A549 (cell line): Measurements from ENCODE around the gene RPP21. TPM values are rescaled to one million over a fixed set of nuclear protein-coding genes. Genes with fewer than 3 reads are reported as not detected.

ENCODE experiments used
- ATAC-seq, 2 experiments: fragments of 200-7000 bp in 1 of 2; fragments of >200 bp in 1 of 2; cut with Nextera tagmentation in 1 of 2; cut with Tn5 transposase in 1 of 2; 3 replicates each; pipeline versions ENCODE4 v1.8.0 to v1.9.1; 2018 to 2020; ENCODE audit warnings: mild to moderate bottlenecking in 1 of 2, moderate library complexity in 1 of 2
- CTCF ChIA-PET: fragments of 300-600 bp; sonication (Branson Sonifier 250); formaldehyde crosslinking; extraction: SDS; loops from one replicate; lab custom pipeline; 2021; ENCODE audit warnings: antibody characterized with exemption, inconsistent platforms; lab: Yijun Ruan, JAX
- POLR2A ChIA-PET: fragments of 350-600 bp; formaldehyde crosslinking; extraction: SDS; loops from one replicate; lab custom pipeline; 2021; ENCODE audit warnings: antibody characterized with exemption, inconsistent platforms; lab: Yijun Ruan, JAX
- DNase-seq, 2 experiments: peaks; one replicate each; pipeline versions ENCODE4 v3.0.0 to v3.0.0-alpha.2; 2011 to 2016; ENCODE audit warnings: low read depth in 1 of 2, low spot score in 1 of 2
- FAIRE-seq: peaks from 2 replicates; lab custom pipeline; 2011; peaks lifted over from hg19 to GRCh38; lab: Jason Lieb, UNC
- H3K27ac ChIP-seq, 2 experiments: fragments of >200 bp; sonication (Bioruptor Twin); formaldehyde crosslinking; 3 replicates each; pipeline ENCODE4 v1.5.1; 2016 to 2017
- H3K4me1 ChIP-seq: fragments of >200 bp; sonication (Bioruptor Twin); formaldehyde crosslinking; 3 replicates; pipeline ENCODE4 v1.6.1; 2016
- H3K4me2 ChIP-seq: fragments of >200 bp; sonication (Bioruptor Twin); formaldehyde crosslinking; 3 replicates; pipeline ENCODE4 v1.6.1; 2016
- H3K4me3 ChIP-seq: fragments of >200 bp; sonication (Bioruptor Twin); formaldehyde crosslinking; 3 replicates; pipeline ENCODE4 v1.5.1; 2016
- H3K9me3 ChIP-seq: fragments of >200 bp; sonication (Bioruptor Twin); formaldehyde crosslinking; 3 replicates; pipeline ENCODE4 v1.6.1; 2016
- BHLHE40 ChIP-seq: IDR thresholded peaks from 2 replicates; pipeline ENCODE4 v1.6.1; 2012; ENCODE audit warnings: low read depth, low read length, inconsistent platforms
- CBX8 ChIP-seq: fragments of 200-600 bp; sonication (generic); IDR thresholded peaks from 2 replicates; pipeline ENCODE4 v1.6.1; 2016
- CHD4 ChIP-seq: fragments of 200-600 bp; sonication (generic); IDR thresholded peaks from 2 replicates; pipeline ENCODE4 v1.6.1; 2016; ENCODE audit warnings: antibody characterized with exemption, mild to moderate bottlenecking, borderline replicate concordance
- EHMT2 ChIP-seq: fragments of 200-600 bp; sonication (generic); IDR thresholded peaks from 2 replicates; pipeline ENCODE4 v1.6.1; 2016; ENCODE audit warnings: antibody characterized with exemption, low read depth, mild to moderate bottlenecking, moderate library complexity
- EP300 ChIP-seq, 2 experiments: fragments of >200 bp; sonication (Bioruptor Twin); formaldehyde crosslinking; IDR thresholded peaks; 2 replicates in 1 of 2; 3 replicates in 1 of 2; pipeline ENCODE4 v1.6.1; 2016 to 2017
- FOSB ChIP-seq: fragments of 250-450 bp; sonication (Bioruptor Pico); IDR thresholded peaks from 2 replicates; pipeline ENCODE4 v1.5.0; 2020; ENCODE audit warnings: mild to moderate bottlenecking, moderate library complexity
- HMGXB4 ChIP-seq: fragments of 250-450 bp; sonication (Bioruptor Pico); IDR thresholded peaks from 2 replicates; pipeline ENCODE4 v1.5.0; 2021; ENCODE audit warnings: mild to moderate bottlenecking, moderate library complexity, borderline replicate concordance
- HOXB13 ChIP-seq: fragments of 250-450 bp; sonication (Bioruptor Pico); IDR thresholded peaks from 2 replicates; pipeline ENCODE4 v1.5.0; 2020; ENCODE audit warnings: low read depth, mild to moderate bottlenecking, moderate library complexity
- HOXB5 ChIP-seq: fragments of 250-450 bp; sonication (Bioruptor Pico); IDR thresholded peaks from 2 replicates; pipeline ENCODE4 v1.5.0; 2020; ENCODE audit warnings: mild to moderate bottlenecking, moderate library complexity
- KDM1A ChIP-seq: fragments of 200-600 bp; sonication (generic); IDR thresholded peaks from 2 replicates; pipeline ENCODE4 v1.6.1; 2016; ENCODE audit warnings: low read depth, mild to moderate bottlenecking
- KDM5A ChIP-seq: fragments of 200-600 bp; sonication (generic); IDR thresholded peaks from 2 replicates; pipeline ENCODE4 v1.6.1; 2016; ENCODE audit warnings: antibody characterized with exemption, mild to moderate bottlenecking
- MAFK ChIP-seq: fragments of 450-650 bp; IDR thresholded peaks from 2 replicates; pipeline ENCODE4 v1.6.1; 2014; ENCODE audit not compliant: partially characterized antibody
- POLR2A ChIP-seq: IDR thresholded peaks from 2 replicates; pipeline ENCODE4 v1.6.1; 2012; ENCODE audit warnings: mild to moderate bottlenecking, low read length
- RAD21 ChIP-seq, 2 experiments: fragments of >200 bp in 1 of 2; sonication (Bioruptor Twin) in 1 of 2; formaldehyde crosslinking in 1 of 2; IDR thresholded peaks in 1 of 2; conservative IDR thresholded peaks in 1 of 2; 2 replicates in 1 of 2; 3 replicates in 1 of 2; pipeline ENCODE4 v1.6.1; 2012 to 2018; ENCODE audit warnings: inconsistent platforms in 1 of 2
- RFX5 ChIP-seq: fragments of 450-650 bp; IDR thresholded peaks from 2 replicates; pipeline ENCODE4 v1.7.1; 2014; ENCODE audit warnings: antibody characterized with exemption, mild to moderate bottlenecking, moderate library complexity
- SMC3 ChIP-seq: fragments of >200 bp; sonication (Bioruptor Twin); formaldehyde crosslinking; IDR thresholded peaks from 3 replicates; pipeline ENCODE4 v1.6.1; 2018; ENCODE audit warnings: inconsistent platforms
- SREBF2 ChIP-seq: fragments of 450-650 bp; IDR thresholded peaks from 2 replicates; pipeline ENCODE4 v1.6.1; 2014; ENCODE audit warnings: mild to moderate bottlenecking, moderate library complexity
- ZFP36 ChIP-seq: fragments of 450-650 bp; IDR thresholded peaks from 2 replicates; pipeline ENCODE4 v1.6.1; 2014; ENCODE audit warnings: borderline replicate concordance; ENCODE audit not compliant: partially characterized antibody
- ZNF302 ChIP-seq: fragments of 250-450 bp; sonication (Bioruptor Pico); IDR thresholded peaks from 2 replicates; pipeline ENCODE4 v1.9.0; 2021; ENCODE audit warnings: inconsistent platforms, mild to moderate bottlenecking, moderate library complexity
- WGBS: methylation state at CpG from one replicate; pipeline ENCODE4 v1.1.6; 2017; ENCODE audit errors: missing lambda C conversion rate; 5-methylcytosine and 5-hydroxymethylcytosine counted together
- polyA plus RNA-seq, 4 experiments: library from polyadenylated mRNA; depleted of rRNA in 3 of 4; stranded (reverse); fragments of >200 nt; fragmentation: RNase III in 1 of 4; extraction: RNeasy Plus Mini Kit Qiagen cat#74134 plus additional on column Dnase treatment in 1 of 4; gene quantifications; 2 replicates in 3 of 4; 3 replicates in 1 of 4; pipeline ENCODE4 v1.2.3, GENCODE V29; 2011 to 2017
- TF ChIP-seq, protein P1 (sequence below): fragments of 450-650 bp; IDR thresholded peaks from 2 replicates; pipeline ENCODE4 v1.6.1; 2014; ENCODE audit warnings: antibody characterized with exemption

Gene RPP21
- polyA plus RNA-seq, 2 of the 4 experiments (the other 2 are of a cell fraction), result 33.6 to 54.8 TPM

GRCh38 chr6:30312676-30313321 is 32.2 kb upstream of the RPP21 start:
- DNase-seq, result no peak
- H3K27ac ChIP-seq, result no peak overlapping the region
- H3K4me1 ChIP-seq, result 0 out of 3 replicates have a peak, but pooled peaks cover 2% of the 10 kb centered on the region
- no peak for TF ChIP-seq FOSB
- TF ChIP-seq KDM5A, result no peak
- no peak for TF ChIP-seq CBX8
- TF ChIP-seq, protein P1, sequence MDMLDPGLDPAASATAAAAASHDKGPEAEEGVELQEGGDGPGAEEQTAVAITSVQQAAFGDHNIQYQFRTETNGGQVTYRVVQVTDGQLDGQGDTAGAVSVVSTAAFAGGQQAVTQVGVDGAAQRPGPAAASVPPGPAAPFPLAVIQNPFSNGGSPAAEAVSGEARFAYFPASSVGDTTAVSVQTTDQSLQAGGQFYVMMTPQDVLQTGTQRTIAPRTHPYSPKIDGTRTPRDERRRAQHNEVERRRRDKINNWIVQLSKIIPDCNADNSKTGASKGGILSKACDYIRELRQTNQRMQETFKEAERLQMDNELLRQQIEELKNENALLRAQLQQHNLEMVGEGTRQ, result no peak
- TF ChIP-seq HOXB5 (CRISPR knock-in tag), result no peak
- TF ChIP-seq SMC3, result no peak
- no peak for TF ChIP-seq RAD21 (conservative IDR thresholded peaks at IDR 0.05 in 1 of 2, IDR thresholded peaks at IDR 0.05 in 1 of 2)
- no peak for TF ChIP-seq ZNF302 (CRISPR knock-in tag)
- TF ChIP-seq BHLHE40, result no peak
- TF ChIP-seq HOXB13 (CRISPR knock-in tag), result no peak
- TF ChIP-seq CHD4, result no peak
- no peak for TF ChIP-seq HMGXB4
- TF ChIP-seq EP300 (IDR thresholded peaks at IDR 0.05), result no peak
- TF ChIP-seq, all 56 proteins: peak for 0
- Histone ChIP-seq H3K9me3 (no peaks in the 10 kb centered on the region), H3K4me2 (no peak overlapping the region), H3K4me3 (no peak overlapping the region)
- FAIRE-seq (no peak), ATAC-seq (no peak)
- CTCF ChIA-PET, result no interaction called here
- 100% methylated on average over 1 of the region's 1 CpG for WGBS
- POLR2A ChIA-PET, result no interaction called here

GRCh38 chr6:30315156-30315555 is 29.8 kb upstream of the RPP21 start:
- ChIA-PET CTCF (interaction anchor here (1.0 kb wide), 1 partner anchor 14 kb away, joined by 3 read pairs; no protein-coding TSS in a partner anchor), POLR2A (no interaction called here)
- Histone ChIP-seq H3K4me2 (no peak overlapping the region), H3K27ac (no peak overlapping the region), H3K4me3 (no peak overlapping the region), H3K4me1 (0 out of 3 replicates have a peak, but pooled peaks cover 2% of the 10 kb centered on the region), H3K9me3 (no peaks in the 10 kb centered on the region)
- no peak for DNase-seq
- ATAC-seq, result no peak
- WGBS, result 92% methylated on average over 3 of the region's 3 CpGs
- no peak for FAIRE-seq
- no peak for TF ChIP-seq POLR2A
- TF ChIP-seq EP300 (IDR thresholded peaks at IDR 0.05), result no peak
- no peak for TF ChIP-seq KDM1A
- TF ChIP-seq EHMT2, result no peak
- TF ChIP-seq SREBF2, result no peak

DNA sequence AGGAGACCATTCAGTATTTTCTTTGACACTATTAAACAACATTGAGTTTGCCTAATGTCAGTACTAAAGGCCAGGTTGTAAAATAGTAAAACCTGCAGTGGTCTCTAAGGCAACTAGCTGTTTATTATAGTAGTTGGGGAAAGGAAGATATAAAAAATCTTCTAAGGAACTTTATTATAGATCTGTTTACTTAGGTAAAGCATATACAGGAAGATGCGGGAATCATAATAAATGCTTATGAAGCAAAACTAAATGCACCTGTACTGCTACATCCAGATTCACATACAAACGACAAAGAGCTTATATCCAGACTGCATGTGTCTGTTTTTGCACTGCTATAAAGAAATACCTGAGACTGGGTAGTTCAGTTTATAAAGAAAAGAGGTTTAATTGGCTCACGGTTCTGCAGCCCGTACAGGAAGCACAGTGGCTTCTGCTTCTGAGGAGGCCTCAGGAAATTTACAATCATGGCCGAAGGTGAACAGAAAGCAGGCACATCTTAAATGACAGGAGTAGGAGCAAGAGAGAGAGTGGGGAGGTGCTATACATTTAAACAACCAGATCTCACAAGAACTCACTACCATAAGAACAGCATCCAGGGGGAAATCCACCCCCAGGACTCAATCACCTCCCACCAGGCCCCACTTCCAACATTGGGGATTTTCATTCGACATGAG is 26.9 kb upstream of the RPP21 start:
- Histone ChIP-seq H3K4me1 (peaks cover 1% of the 10 kb centered on the region; the same call in 1 of the 3 replicates), H3K27ac (no peak overlapping the region), H3K4me2 (no peak overlapping the region)
- CTCF ChIA-PET, result interaction anchor here (0.7 kb wide), 1 partner anchor 20 kb away, joined by 4 read pairs; no protein-coding TSS in a partner anchor
- WGBS, result 89% methylated on average over 6 of the region's 6 CpGs
- POLR2A ChIA-PET, result no interaction called here
- DNase-seq (no peak), FAIRE-seq (no peak)
- no peak for TF ChIP-seq HOXB5 (CRISPR knock-in tag)
- no peak for TF ChIP-seq ZFP36
- TF ChIP-seq MAFK, result peak; percentile 29
- no peak for TF ChIP-seq RFX5
- TF ChIP-seq, all 56 proteins: peak for 1
- ATAC-seq, result no peak
- H3K9me3 ChIP-seq, result no peaks in the 10 kb centered on the region
- H3K4me3 ChIP-seq, result no peak overlapping the region
